Embryonic facial prominence (tissue), 1 donor: ENCODE data around the gene AIDA.
"Not testable (repeated sequence)": the region's sequence is repeated elsewhere in the genome, so short reads cannot be mapped to it uniquely, and the experiment has no call there.

Experiments used
- DNase-seq: peaks from one replicate; pipeline ENCODE4 v3.0.0-alpha.2; 2016; ENCODE audit errors: extremely low spot score

AIDA gene

GRCh38 chr1:222712253-222713090 is at the start of gene AIDA, which contains the start of gene BROX:
AIDA (minus strand) TSS chr1:222712491; CDS start chr1:222712317, 174 bp downstream.
BROX (plus strand) TSS chr1:222712564; CDS start chr1:222715700, 3,136 bp downstream.
- peak; percentile 76 for DNase-seq

DNA sequence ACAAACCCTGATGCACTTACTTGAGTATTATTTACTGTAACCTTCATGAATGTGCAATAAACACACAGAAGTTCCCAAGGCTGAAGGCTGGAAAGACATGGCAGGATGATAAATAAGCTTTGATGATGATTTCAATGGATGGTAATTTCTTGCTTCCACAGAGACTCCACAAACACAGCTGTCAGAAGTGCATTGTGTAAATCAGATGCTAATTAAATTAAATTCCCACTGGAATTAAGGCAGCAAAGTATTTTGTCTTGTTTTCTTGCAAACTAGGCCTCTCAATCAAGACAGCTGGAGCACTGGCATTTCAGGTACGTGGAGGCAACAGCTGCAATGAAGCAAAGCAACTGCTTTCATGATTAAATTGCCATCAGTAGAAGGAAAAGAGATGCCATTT is 48.8 kb upstream of the AIDA start:
- DNase-seq: no peak

GRCh38 chr1:222759451-222760035 is 47.3 kb upstream of the AIDA start:
- DNase-seq: no peak

GRCh38 chr1:222757646-222758268 is 45.5 kb upstream of the AIDA start:
- peak; percentile 45 for DNase-seq

GRCh38 chr1:222754366-222755139 is 42.3 kb upstream of the AIDA start:
- peak; percentile 66 for DNase-seq

GRCh38 chr1:222751255-222751654 is 39.0 kb upstream of the AIDA start:
- DNase-seq: no peak

- DNase-seq: no peak
Measured at GRCh38 chr1:222750651-222751050, 38.4 kb upstream of the AIDA start.

GRCh38 chr1:222749927-222750326 is 37.6 kb upstream of the AIDA start:
- DNase-seq: no peak

DNA sequence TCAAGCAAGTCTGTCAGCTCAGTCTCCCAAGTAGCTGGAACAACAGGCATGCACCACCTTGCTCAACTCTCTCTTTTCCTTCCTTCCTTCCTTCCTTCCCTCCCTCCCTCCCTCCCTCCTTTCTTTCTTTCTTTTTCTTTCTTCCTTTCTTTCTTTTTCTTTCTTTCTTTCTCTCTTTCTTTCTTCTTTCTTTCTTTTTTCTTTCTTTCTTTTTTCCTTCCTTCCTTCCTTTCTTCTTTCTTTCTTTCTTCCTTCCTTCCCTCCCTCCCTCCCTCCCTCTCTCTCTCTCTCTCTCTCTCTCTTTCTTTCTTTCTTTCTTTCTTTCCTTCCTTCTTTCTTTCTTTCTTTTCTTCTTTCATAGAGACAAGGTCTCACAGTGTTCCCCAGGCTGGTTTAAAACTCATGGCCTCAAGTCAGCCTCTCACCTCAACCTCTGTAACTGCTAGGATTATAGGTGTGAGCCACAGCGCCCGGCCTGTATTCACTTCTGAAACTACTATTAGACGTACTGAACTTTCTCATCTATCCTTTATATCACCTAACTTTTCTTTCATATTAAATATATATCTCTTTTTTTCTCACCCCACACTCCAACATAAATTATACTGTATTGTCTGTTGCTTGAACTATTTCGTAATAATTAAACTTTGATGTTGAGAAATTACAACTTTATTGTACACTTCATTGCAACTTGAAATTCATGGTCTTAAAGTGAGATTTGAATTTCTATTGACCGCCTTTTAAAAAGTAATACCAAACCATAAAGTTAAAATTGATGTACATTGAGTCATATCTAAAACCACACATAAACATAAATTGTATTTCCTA is 29.6 kb upstream of the AIDA start:
- DNase-seq: not testable (repeated sequence)

- DNase-seq: no peak
Measured at GRCh38 chr1:222739929-222740328, 27.6 kb upstream of the AIDA start.

DNA sequence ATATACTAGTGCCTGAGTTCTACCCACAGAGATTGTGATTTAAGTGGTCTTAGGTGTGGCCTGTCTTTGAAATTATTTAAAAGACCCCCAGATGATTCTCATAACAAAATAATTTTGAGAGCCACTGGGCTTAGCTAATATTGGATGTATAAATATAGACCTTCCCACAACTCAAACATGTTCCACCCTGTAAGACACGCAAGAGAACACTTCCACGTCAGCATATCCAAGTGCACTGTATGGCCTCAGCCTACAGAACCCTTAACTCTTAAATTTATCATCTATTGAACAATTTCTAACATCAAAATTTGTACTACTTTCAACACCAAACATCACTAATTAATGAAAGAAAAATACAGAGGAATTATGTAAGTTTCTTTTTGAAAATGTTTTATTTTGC is 27.2 kb upstream of the AIDA start:
- DNase-seq: no peak

- DNase-seq: no peak
Measured at GRCh38 chr1:222736972-222737371, 24.7 kb upstream of the AIDA start, which contains the start of gene FAM177B. FAM177B (plus strand) TSS chr1:222737202; CDS start chr1:222746546, 9,344 bp downstream.

DNA sequence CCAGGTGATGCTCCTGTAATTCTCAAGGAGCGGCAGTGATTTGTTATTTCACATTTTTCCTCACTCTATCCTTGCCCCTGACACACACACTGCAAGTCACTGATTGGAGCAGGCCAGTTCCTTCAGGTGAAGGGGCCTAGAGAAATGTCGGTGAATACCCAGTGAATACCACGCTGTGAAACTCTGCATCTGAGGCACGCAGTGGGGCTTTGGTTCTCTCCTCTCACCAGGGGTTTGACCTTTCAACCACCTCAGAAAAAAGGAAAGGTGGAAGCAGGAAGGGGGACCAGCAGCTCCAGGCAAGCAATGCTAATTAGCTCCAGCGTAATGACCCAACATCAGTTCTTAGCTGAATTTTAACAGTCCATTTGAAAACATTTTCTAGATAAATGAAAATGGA is 24.2 kb upstream of the AIDA start:
- DNase-seq: no peak

DNA sequence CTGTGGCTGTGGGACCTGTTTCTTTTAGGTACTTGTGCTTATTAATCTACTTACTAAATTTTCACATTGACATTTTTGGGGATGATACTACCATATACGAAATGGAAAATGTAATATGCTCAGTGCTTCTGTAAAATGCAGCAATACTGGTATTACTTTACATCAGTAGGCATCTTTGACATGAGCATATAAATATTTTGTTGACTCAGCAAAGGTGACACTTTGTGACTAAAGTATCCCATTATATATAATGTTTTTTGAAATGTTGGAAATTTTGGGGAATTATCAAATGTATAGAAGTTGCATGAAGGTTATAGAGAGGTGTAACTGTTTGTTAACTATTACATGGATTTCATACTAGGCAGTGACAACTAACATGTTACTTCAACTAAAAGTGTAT is 22.4 kb upstream of the AIDA start:
- DNase-seq: no peak

- DNase-seq: no peak
Measured at GRCh38 chr1:222732216-222733159, 20.2 kb upstream of the AIDA start.

GRCh38 chr1:222730866-222731265 is 18.6 kb upstream of the AIDA start:
- no peak for DNase-seq

DNA sequence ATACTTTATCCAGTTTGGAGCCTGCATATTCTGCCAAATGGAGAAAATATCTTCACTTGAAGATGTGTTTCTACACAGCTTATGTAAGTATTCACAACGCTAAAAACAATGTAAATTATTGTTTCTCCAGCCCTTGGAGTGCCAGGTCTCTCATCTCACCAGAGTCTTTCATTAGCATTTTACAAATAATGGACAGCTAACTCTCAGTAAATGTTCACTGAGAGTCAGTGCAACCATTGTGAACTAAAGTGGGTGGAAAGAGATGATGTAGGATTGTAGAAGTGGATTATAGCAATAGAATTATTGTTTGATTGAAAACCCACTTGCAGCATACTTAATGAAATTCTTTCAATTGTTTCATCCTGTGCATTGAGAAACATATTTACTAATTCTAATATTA is 16.5 kb upstream of the AIDA start:
- DNase-seq: no peak

DNA sequence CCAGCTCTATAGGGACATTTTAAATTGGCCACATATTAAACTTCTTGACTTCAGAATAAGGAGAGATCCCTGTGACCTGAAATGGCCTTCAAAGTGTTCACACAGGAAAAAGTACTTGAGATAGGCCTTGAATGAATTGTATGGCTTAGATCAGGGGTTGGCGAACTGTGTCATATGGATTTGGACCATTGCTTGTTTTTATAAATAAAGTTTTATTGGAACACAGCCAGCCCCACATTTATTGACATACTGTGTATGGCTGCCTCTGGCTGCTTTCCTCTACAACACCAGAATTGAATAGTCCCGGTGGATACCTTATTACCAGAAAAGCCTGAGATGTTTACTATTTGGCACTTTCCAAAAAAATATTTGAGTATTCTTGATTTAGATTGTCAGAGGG is 4.1 kb upstream of the AIDA start:
- no peak for DNase-seq

DNA sequence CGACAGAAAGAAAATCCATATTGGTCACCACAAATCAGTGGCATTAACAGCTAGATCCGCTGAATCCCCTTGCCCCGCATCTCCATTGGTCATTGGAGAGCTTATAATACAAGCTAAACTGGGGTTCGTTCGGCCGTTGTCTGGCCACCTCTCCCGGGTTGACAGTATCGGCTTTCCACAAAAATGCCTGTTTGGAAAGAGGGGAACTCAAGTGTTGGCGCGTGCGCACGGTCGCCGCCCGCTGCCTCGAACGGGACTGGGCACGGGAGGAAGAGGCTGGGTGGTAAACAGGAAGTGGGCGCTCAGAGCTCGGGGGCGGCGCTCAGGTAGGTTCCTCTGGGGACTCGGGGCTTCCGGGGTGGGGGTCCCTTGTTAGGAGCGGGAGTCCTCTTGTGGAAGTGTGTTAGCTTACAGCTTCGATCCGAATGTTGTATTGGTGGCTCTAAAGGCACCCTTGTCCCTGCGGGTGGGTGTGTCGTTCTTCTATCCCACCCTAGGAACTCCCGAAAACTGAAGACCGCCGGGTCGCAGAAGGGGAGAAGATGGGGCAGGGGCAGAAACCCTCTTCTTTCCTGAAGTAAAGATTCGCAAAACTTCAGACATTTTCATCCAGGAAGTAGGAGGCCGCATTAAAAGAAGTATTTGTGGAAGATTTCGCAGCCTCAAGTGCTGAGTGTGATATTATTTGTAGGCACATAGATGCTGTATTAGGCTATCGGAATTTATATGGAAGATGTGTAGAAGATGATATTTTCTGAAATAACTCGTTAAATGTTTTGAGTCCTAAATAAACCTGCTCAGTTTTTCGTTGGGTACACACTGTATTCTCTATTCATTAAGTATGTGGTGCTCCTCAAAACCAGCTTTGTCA is 1.0 kb upstream of the AIDA start:
- DNase-seq: peak; percentile 88
